ENCODE data around the gene FOXP1. TPM values are rescaled to one million over a fixed set of nuclear protein-coding genes. Genes with fewer than 3 reads are reported as not detected.

The FOXP1 gene
- total RNA-seq, 1 experiment from 2014 or later, result 334 TPM

DNA sequence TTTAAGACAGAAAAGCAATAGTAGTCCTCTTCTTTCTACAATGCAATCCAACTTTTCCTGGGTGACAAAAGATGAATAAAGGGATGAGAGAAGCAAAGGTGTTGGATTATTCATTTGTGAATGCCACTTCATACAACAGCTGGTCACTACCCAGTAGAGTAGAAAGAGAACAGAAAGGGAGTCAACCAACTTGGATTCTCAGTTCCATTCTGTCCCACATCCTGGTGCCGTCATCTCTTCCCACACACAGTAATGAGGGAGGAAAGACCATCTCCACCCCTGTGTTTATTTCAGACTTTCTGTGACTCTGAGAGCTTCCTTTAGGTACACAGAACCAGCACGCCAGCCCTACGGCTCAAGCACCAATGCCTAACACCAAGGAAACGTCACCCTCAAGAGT is 71.0 kb downstream of the FOXP1 start:
- Histone ChIP-seq H3K79me2 (ENCODE audit: low read length) (peaks cover 99% of the 10 kb centered on the region), H3K9me3 (ENCODE audit: low read length) (no peaks in the 10 kb centered on the region), H4K20me1 (ENCODE audit: insufficient read depth, low read depth, low read length) (peaks cover 5% of the 10 kb centered on the region; the same call in 1 of the 2 replicates), H3K27ac (ENCODE audit: low read length) (peak overlapping the region; percentile 59), H3K4me2 (ENCODE audit: low read depth, low read length, poor library complexity, severe bottlenecking) (peak overlapping the region; percentile 58), H3K9ac (ENCODE audit: low read length) (peak overlapping the region; percentile 32; the same call in 1 of the 2 replicates), H3K36me3 (ENCODE audit: insufficient read depth, low read length) (0 out of 2 replicates have a peak, but pooled peaks cover 6% of the 10 kb centered on the region), H3K4me1 (ENCODE audit: low read length) (peaks cover 83% of the 10 kb centered on the region), H3K27me3 (ENCODE audit: low read length) (no peaks in the 10 kb centered on the region), H3K9me2 (replicated peaks; ENCODE audit: insufficient read depth, low read length) (no peaks in the 10 kb centered on the region), H3K4me3 (ENCODE audit: low read length) (no peak overlapping the region), H2AFZ (ENCODE audit: low read length) (no peak overlapping the region)
- no peak for DNase-seq

DNA sequence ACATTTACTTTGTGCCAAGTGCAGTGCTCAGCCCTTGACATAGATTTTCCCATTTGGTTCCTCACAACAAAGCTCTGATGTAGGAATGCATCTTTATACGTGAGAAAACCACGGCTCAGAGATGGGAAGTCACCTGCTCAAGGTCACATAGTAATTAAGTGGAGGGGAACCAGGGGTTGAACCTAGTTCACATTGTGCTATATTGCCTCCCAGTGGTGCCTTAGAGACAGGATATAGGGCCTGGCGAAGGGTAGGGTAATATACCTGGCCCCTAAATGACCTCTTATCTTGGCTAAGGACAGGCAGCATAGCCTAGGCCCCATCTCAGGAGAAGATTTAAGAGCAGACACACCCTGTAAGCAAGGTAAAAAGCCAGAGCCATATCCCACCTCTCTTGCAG is 71.5 kb downstream of the FOXP1 start:
- peak overlapping the region; percentile 58 for H3K4me2 ChIP-seq (ENCODE audit: low read depth, low read length, poor library complexity, severe bottlenecking)
- H3K79me2 ChIP-seq (ENCODE audit: low read length), result peaks cover 98% of the 10 kb centered on the region
- no peaks in the 10 kb centered on the region for H3K9me3 ChIP-seq (ENCODE audit: low read length)
- H3K4me1 ChIP-seq (ENCODE audit: low read length), result peaks cover 81% of the 10 kb centered on the region
- no peak overlapping the region for H3K4me3 ChIP-seq (ENCODE audit: low read length)
- H3K9ac ChIP-seq (ENCODE audit: low read length), result peak overlapping the region; percentile 32; the same call in 1 of the 2 replicates
- H4K20me1 ChIP-seq (ENCODE audit: insufficient read depth, low read depth, low read length), result peaks cover 7% of the 10 kb centered on the region; the same call in 1 of the 2 replicates
- H3K9me2 ChIP-seq (replicated peaks; ENCODE audit: insufficient read depth, low read length), result no peaks in the 10 kb centered on the region
- H3K36me3 ChIP-seq (ENCODE audit: insufficient read depth, low read length), result 0 out of 2 replicates have a peak, but pooled peaks cover 6% of the 10 kb centered on the region
- H3K27me3 ChIP-seq (ENCODE audit: low read length), result no peaks in the 10 kb centered on the region
- H3K27ac ChIP-seq (ENCODE audit: low read length), result peak overlapping the region; percentile 81
- H2AFZ ChIP-seq (ENCODE audit: low read length), result no peak overlapping the region
- DNase-seq, result peak; percentile 88

DNA sequence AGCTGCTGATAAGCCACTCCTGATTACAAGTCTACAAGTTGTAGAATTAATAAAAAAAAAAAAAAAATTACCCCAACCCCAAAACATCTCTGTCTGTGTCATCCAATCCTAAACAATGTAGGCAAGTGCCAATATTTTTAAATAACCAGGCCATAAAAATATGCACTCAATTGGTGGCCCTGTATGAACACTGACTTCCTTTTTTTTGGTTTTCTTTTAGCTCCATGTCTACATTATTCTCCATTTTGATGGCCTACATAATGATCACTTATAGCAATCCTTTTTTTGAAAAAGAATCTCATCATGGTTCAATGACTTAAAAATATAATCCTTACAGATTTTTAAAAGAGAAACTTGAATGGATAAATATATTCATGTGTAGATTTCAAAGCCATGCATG is 72.1 kb downstream of the FOXP1 start:
- Histone ChIP-seq H2AFZ (ENCODE audit: low read length) (no peak overlapping the region), H3K9me2 (replicated peaks; ENCODE audit: insufficient read depth, low read length) (no peaks in the 10 kb centered on the region), H3K36me3 (ENCODE audit: insufficient read depth, low read length) (0 out of 2 replicates have a peak, but pooled peaks cover 3% of the 10 kb centered on the region), H3K4me2 (ENCODE audit: low read depth, low read length, poor library complexity, severe bottlenecking) (peak overlapping the region; percentile 58), H3K27ac (ENCODE audit: low read length) (peak overlapping the region; percentile 81), H3K4me3 (ENCODE audit: low read length) (no peak overlapping the region), H3K4me1 (ENCODE audit: low read length) (peaks cover 82% of the 10 kb centered on the region), H4K20me1 (ENCODE audit: insufficient read depth, low read depth, low read length) (peaks cover 9% of the 10 kb centered on the region; the same call in 1 of the 2 replicates), H3K9me3 (ENCODE audit: low read length) (no peaks in the 10 kb centered on the region), H3K9ac (ENCODE audit: low read length) (peak overlapping the region; percentile 29), H3K79me2 (ENCODE audit: low read length) (peaks cover 98% of the 10 kb centered on the region), H3K27me3 (ENCODE audit: low read length) (no peaks in the 10 kb centered on the region)
- DNase-seq, result peak; percentile 69

DNA sequence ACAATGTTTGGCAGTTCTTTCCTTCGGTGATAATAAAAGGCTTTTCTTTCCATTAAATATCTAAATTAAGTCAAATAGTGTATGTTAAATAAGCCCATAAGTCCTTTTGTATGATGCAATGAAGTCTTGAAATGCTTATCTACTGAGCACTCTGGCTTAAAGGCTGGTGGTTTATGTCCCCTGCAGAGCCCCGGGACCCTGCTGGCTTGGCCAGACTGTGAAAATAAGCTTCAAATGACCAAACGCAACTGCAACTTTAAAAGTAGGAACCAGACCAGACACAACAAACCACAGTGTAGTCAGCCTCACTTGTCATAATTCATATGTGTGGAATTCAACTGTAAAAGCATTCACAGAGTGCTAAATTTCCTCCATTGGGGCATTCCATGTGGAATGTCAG is 72.5 kb downstream of the FOXP1 start:
- Histone ChIP-seq H3K4me2 (ENCODE audit: low read depth, low read length, poor library complexity, severe bottlenecking) (peak overlapping the region; percentile 58), H3K36me3 (ENCODE audit: insufficient read depth, low read length) (0 out of 2 replicates have a peak, but pooled peaks cover under 1% of the 10 kb centered on the region), H3K9me2 (replicated peaks; ENCODE audit: insufficient read depth, low read length) (no peaks in the 10 kb centered on the region), H3K9me3 (ENCODE audit: low read length) (no peaks in the 10 kb centered on the region), H2AFZ (ENCODE audit: low read length) (no peak overlapping the region), H4K20me1 (ENCODE audit: insufficient read depth, low read depth, low read length) (peaks cover 9% of the 10 kb centered on the region; the same call in 1 of the 2 replicates), H3K79me2 (ENCODE audit: low read length) (peaks cover 98% of the 10 kb centered on the region), H3K27ac (ENCODE audit: low read length) (peak overlapping the region; percentile 81), H3K27me3 (ENCODE audit: low read length) (no peaks in the 10 kb centered on the region), H3K4me1 (ENCODE audit: low read length) (peaks cover 79% of the 10 kb centered on the region), H3K4me3 (ENCODE audit: low read length) (no peak overlapping the region), H3K9ac (ENCODE audit: low read length) (peak overlapping the region; percentile 29)
- DNase-seq, result peak; percentile 59

DNA sequence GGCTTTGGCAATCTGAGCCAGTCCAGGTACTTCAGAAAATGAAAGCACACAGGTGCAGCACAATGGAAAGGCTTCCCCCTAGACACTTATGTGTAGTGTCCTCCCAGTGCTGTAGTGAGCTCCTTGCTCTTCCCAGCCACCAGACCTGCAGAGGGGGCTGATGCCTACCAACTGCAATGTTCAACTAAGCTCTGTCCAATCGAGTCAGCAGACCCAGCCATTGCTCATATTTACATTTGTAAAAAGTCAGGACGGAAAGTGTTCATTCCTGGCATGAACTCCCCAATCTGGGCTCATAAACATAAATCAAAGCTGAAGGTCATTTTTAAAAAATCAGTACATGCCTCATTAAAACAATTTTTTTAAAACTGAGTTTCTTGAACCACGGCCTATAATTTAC is 73.0 kb downstream of the FOXP1 start:
- H3K4me2 ChIP-seq (ENCODE audit: low read depth, low read length, poor library complexity, severe bottlenecking), result peak overlapping the region; percentile 58

DNA sequence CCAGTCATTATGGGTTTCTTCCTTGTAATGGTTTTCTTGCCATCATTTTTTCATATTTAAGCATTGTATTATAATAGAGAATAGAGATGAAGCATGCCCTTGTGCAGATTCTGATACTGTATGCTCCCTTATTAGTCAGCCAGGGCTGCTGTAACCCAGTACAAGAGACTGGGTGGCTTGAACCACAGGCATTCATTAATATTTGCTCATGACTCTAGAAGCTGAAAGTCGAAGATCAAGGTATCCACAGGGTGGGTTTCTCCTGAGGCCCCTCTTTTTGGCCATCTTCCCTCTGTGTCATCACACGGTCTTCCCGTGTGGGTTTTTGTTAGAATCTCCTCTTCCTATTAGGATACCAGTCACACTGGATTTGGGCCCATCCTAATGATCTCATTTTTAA is 74.5 kb downstream of the FOXP1 start:
- no peaks in the 10 kb centered on the region for H3K36me3 ChIP-seq (ENCODE audit: insufficient read depth, low read length)
- no peak for DNase-seq
- no peak overlapping the region for H3K4me2 ChIP-seq (ENCODE audit: low read depth, low read length, poor library complexity, severe bottlenecking)
- H3K79me2 ChIP-seq (ENCODE audit: low read length), result peaks cover 97% of the 10 kb centered on the region
- peaks cover 9% of the 10 kb centered on the region; the same call in 1 of the 2 replicates for H4K20me1 ChIP-seq (ENCODE audit: insufficient read depth, low read depth, low read length)
- H3K9ac ChIP-seq (ENCODE audit: low read length), result no peak overlapping the region
- H3K27ac ChIP-seq (ENCODE audit: low read length), result peak overlapping the region; percentile 48
- no peaks in the 10 kb centered on the region for H3K9me2 ChIP-seq (replicated peaks; ENCODE audit: insufficient read depth, low read length)
- H3K9me3 ChIP-seq (ENCODE audit: low read length), result no peaks in the 10 kb centered on the region
- peaks cover 60% of the 10 kb centered on the region for H3K4me1 ChIP-seq (ENCODE audit: low read length)
- no peak overlapping the region for H3K4me3 ChIP-seq (ENCODE audit: low read length)
- no peaks in the 10 kb centered on the region for H3K27me3 ChIP-seq (ENCODE audit: low read length)
- H2AFZ ChIP-seq (ENCODE audit: low read length), result no peak overlapping the region

More for the DNA sequence above, 73.0 kb downstream of the FOXP1 start:
- H3K27me3 ChIP-seq (ENCODE audit: low read length), result no peaks in the 10 kb centered on the region
- peaks cover 9% of the 10 kb centered on the region; the same call in 1 of the 2 replicates for H4K20me1 ChIP-seq (ENCODE audit: insufficient read depth, low read depth, low read length)
- no peak overlapping the region for H3K4me3 ChIP-seq (ENCODE audit: low read length)
- DNase-seq, result peak; percentile 61
- H3K9me3 ChIP-seq (ENCODE audit: low read length), result no peaks in the 10 kb centered on the region
- H3K79me2 ChIP-seq (ENCODE audit: low read length), result peaks cover 98% of the 10 kb centered on the region
- no peaks in the 10 kb centered on the region for H3K36me3 ChIP-seq (ENCODE audit: insufficient read depth, low read length)
- H3K9me2 ChIP-seq (replicated peaks; ENCODE audit: insufficient read depth, low read length), result no peaks in the 10 kb centered on the region
- H2AFZ ChIP-seq (ENCODE audit: low read length), result no peak overlapping the region
- peak overlapping the region; percentile 29; the same call in 1 of the 2 replicates for H3K9ac ChIP-seq (ENCODE audit: low read length)
- H3K4me1 ChIP-seq (ENCODE audit: low read length), result peaks cover 74% of the 10 kb centered on the region
- peak overlapping the region; percentile 81 for H3K27ac ChIP-seq (ENCODE audit: low read length)

DNA sequence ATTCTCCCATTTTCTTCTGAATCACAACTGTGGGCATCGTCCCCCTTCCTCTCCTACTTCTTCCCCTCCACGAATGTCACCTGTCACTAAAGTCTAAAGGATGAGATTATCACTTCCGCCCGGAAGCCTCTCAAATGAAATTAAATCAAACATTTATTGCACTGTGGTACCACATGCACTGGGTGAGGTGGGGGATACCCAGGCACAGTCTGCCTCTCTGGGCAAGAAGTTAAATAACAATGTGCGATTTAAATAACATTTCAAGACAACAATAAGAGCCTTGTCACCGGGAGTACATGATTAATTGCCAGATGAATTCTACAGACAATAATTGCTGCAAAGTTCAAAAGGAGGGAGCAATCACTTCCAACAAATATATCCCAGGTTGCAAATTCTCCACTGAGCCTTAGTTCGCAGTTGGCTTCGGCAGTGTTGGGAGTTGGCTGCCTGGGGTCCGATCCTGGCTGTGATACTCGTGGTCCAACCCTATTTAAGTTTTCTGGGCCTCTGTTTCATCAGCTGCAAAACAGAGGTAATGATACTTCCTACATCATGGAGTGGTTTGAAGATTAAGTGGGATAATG is 77.7 kb downstream of the FOXP1 start:
- no peak overlapping the region for H3K4me2 ChIP-seq (ENCODE audit: low read depth, low read length, poor library complexity, severe bottlenecking)
- H3K27me3 ChIP-seq (ENCODE audit: low read length), result no peaks in the 10 kb centered on the region
- no peak overlapping the region for H3K9ac ChIP-seq (ENCODE audit: low read length)
- peaks cover 29% of the 10 kb centered on the region for H3K4me1 ChIP-seq (ENCODE audit: low read length)
- no peak overlapping the region for H3K27ac ChIP-seq (ENCODE audit: low read length)
- H3K4me3 ChIP-seq (ENCODE audit: low read length), result no peak overlapping the region
- H3K36me3 ChIP-seq (ENCODE audit: insufficient read depth, low read length), result peaks cover 10% of the 10 kb centered on the region; the same call in 1 of the 2 replicates
- no peak for DNase-seq
- H2AFZ ChIP-seq (ENCODE audit: low read length), result no peak overlapping the region
- H3K79me2 ChIP-seq (ENCODE audit: low read length), result peaks cover 96% of the 10 kb centered on the region
- H4K20me1 ChIP-seq (ENCODE audit: insufficient read depth, low read depth, low read length), result 0 out of 2 replicates have a peak, but pooled peaks cover 4% of the 10 kb centered on the region
- H3K9me3 ChIP-seq (ENCODE audit: low read length), result no peaks in the 10 kb centered on the region
- no peaks in the 10 kb centered on the region for H3K9me2 ChIP-seq (replicated peaks; ENCODE audit: insufficient read depth, low read length)

DNA sequence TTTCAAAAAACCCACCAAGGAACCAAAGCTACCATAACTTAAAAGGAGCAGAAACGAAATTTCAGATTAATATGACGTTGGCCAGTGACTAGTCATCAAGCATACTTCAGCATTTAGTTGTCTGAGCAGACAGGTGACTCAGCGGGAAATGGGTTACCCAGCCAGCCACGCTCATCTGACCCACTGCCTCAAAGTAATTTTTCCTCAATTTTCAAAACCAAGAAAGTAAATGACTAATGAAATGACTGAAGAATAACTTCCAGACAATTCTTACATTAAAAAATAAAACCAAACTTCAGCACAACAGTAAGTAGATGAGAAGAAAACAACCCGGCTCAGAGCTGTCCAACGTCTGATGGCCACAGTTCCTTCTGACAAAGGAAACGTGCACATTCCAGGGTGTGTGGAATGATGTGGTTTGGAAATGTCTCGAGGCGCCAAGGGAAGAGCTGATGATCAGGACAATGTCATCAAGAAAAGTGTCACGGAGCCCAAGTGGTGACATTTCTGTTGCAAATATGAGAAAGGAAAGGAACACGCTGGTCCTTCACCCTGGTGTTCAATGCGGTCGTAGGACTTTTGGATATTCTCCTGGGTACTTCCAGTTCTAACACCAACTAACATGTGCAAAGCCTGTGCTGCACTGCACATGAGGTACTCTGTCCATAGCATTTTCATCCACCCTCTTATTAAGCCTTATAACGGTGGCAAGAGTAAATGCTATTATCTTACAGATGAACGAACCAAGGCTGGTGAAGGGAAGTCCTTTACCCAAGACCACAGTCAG is 79.1 kb downstream of the FOXP1 start:
- H3K27me3 ChIP-seq (ENCODE audit: low read length), result no peaks in the 10 kb centered on the region
- H4K20me1 ChIP-seq (ENCODE audit: insufficient read depth, low read depth, low read length), result 0 out of 2 replicates have a peak, but pooled peaks cover 4% of the 10 kb centered on the region
- H3K79me2 ChIP-seq (ENCODE audit: low read length), result peaks cover 96% of the 10 kb centered on the region
- no peaks in the 10 kb centered on the region for H3K9me2 ChIP-seq (replicated peaks; ENCODE audit: insufficient read depth, low read length)
- no peak overlapping the region for H3K4me3 ChIP-seq (ENCODE audit: low read length)
- no peak overlapping the region for H2AFZ ChIP-seq (ENCODE audit: low read length)
- H3K4me1 ChIP-seq (ENCODE audit: low read length), result peaks cover 32% of the 10 kb centered on the region
- no peaks in the 10 kb centered on the region for H3K9me3 ChIP-seq (ENCODE audit: low read length)
- H3K4me2 ChIP-seq (ENCODE audit: low read depth, low read length, poor library complexity, severe bottlenecking), result no peak overlapping the region
- H3K27ac ChIP-seq (ENCODE audit: low read length), result no peak overlapping the region
- peaks cover 10% of the 10 kb centered on the region; the same call in 1 of the 2 replicates for H3K36me3 ChIP-seq (ENCODE audit: insufficient read depth, low read length)
- H3K9ac ChIP-seq (ENCODE audit: low read length), result no peak overlapping the region
- no peak for DNase-seq
